Fibroblast of mammary gland (primary cell): ENCODE results near the gene SHB.

Experiments used
- DNase-seq: peaks from one replicate; pipeline ENCODE4 v3.0.0-alpha.2; 2010; ENCODE audit warnings: low read depth
- H3K4me3 ChIP-seq: 2 replicates; pipeline ENCODE4 v1.5.1; 2011; ENCODE audit warnings: low read depth, mild to moderate bottlenecking, low read length, moderate library complexity; ENCODE audit not compliant: control insufficient read depth
- CTCF ChIP-seq: conservative IDR thresholded peaks from 2 replicates; pipeline ENCODE4 v1.5.1; 2011; ENCODE audit warnings: low read depth, low read length, inconsistent platforms; ENCODE audit not compliant: control insufficient read depth, insufficient read depth

The SHB gene

DNA sequence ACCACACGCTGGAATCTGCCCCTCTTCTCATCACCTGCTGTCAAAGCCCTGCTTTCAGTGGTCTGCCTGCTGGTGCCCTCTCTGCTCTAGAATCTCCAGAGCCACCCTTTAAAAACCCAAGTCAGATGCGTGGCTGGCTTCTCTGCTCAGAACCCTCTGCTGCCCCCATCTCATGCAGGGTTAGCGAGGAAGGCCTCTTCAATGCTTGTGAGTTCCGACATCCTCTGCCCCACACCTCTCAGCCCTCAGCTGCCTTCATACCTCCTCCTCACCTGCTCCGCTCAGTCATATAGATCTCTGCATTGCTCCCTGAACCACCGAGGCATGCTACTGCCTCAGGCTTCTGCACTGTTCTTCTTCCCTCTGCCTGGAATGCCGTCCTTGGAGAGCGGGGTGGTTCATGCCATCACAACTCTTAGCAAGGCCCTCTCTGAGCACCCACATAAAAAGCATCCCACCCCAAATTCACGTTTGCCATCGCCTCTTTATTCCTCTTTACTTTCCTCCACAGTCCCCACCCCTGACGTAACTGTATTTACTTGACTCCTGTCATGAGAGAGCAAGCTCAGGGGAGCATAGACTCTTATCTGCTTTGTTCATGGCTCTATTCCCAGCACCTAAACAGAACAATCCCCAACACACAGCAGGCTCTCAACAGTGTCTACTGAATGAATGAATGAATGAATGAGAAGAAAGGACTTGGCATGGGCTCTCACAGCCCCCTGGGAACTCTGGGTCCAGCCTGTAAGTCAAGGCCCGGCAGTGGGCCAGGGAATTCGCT is 10.4 kb downstream of the SHB start:
- DNase-seq: no peak
- TF ChIP-seq CTCF: no peak

DNA sequence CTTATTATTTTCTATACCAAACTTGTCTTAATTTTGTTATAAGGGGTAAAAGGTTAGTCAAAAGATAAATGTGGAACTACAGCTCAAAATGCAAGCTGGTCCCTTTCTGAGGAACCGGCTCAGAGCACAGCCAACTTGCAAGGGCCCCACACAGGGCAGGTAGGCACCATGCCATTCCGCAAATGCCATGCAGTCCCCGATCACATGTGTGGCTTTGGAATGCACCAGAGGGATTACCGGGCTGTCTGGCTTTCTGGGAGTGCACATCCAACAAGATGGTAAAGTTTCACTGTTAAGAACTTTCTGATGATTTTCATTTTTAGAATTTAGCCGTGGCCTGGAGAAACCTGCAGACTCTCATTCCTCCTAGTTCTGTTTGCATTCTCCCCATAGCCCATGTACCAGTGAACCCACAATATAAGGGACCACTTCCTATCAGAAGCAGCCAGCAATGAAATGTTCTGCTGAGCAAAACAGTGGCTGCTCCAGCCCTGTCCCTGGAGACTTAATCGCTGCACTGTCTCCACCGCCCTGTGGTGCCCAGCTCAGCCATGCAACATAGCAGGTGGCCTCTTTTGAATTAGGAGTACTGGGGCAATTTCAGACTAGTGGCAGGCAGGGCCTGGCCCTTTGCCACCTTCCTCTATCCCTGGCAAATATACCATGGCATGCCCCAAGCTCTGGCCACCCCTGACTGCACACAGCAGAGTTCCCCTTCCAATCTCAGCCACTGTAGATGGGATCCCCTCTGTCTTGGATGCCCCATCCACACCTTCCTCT is 11.4 kb downstream of the SHB start:
- no peak overlapping the region for H3K4me3 ChIP-seq
- no peak for TF ChIP-seq CTCF
- no peak for DNase-seq

More for the DNA sequence above, 10.4 kb downstream of the SHB start:
- no peak overlapping the region for H3K4me3 ChIP-seq

GRCh38 chr9:38054653-38055052 is 14.4 kb downstream of the SHB start:
- no peak for DNase-seq
- TF ChIP-seq CTCF: no peak
- no peak overlapping the region for H3K4me3 ChIP-seq

DNA sequence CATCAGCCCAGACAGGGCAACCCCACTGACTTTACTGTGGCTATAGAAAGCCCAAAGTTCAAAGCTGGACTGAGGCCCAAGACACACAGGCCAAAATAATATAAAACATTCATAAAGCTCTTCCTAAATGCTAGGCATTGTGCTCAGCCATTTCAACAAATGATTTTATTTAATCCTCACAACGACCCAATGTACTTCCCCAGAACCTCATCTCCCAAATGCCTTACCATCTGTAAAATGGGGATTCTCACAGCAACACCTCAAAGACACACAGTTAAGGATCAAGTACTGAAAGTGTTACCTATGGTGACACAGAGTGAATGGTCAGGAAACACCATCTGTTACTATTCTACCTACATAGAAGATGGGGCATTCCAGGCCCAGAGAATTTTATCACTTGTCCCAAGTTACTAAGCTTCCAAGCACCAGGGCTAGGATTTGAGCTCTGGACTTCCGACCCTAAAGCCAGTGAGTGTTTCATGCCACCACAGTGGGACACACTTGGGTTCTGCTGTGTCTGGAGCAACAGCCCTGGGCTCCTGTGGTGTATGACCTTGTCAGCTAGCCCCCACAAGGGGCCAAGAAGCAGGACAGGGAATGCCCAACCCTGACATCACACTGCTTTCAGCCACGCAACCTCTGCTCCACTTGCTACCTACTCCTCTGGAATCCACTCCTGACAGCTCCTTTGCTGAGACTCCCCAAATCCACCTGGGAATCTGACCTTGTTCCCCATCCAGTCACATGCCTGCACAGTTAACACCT is 15.1 kb downstream of the SHB start:
- DNase-seq: no peak
- no peak for TF ChIP-seq CTCF
- no peak overlapping the region for H3K4me3 ChIP-seq

DNA sequence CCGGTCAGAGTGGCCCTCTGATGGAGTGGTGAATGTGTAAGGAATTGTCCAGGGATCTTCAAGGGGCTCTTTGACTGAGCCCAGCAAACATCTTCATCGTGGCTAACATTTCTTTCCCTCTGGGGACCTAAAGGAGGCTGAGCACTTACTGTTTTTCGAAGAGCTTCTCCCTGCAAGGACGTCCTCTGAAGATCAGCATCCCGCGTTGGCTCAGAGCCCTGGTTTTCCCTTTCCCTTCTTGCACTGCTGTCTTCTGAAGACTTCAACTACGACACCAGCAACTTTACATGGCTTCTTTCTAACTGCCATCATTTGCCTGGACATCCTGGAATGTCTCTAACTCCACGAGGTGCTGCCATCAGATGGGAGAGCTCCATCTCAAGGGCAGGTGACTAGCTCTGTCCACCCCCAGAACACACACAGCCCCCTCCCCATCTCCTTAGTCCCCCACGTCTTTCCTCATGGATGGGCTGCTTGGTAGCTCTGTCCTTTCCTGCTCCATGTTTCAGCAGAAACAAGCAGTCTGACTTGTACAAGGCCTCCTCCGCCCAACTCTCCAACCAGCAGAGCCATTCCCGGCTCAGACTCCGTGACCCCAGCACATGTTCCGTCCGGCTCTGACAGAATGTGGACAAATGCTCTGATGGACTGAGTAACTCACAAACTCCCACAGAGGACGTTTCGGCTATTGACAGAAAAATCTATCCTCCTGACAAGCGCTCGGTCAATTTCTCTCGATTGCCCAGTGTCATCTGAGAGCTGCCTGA is 17.1 kb downstream of the SHB start:
- H3K4me3 ChIP-seq: no peak overlapping the region
- DNase-seq: no peak
- TF ChIP-seq CTCF: no peak
